HepG2 (cell line): ENCODE results near the gene ITCH.

Source experiments
- CHD2 ChIP-seq: IDR thresholded peaks from 2 replicates; pipeline ENCODE4 v1.6.1; 2011; ENCODE audit warnings: low read depth, low read length, improper control_type of control experiment
- GABPA ChIP-seq, 2 experiments: IDR thresholded peaks; 2 replicates each; pipeline ENCODE4 v1.6.1; 2011 to 2016; ENCODE audit warnings: low read depth in 2 of 2, low read length in 1 of 2, missing biosample characterization in 1 of 2, missing genetic modification characterization in 1 of 2
- HCFC1 ChIP-seq: fragments of 150-350 bp; IDR thresholded peaks from 2 replicates; pipeline ENCODE4 v1.6.1; 2014; ENCODE audit warnings: low read depth, low read length
- POLR2A ChIP-seq, 2 experiments: IDR thresholded peaks; 2 replicates each; pipeline ENCODE4 v1.6.1; 2011; ENCODE audit warnings: low read depth in 2 of 2, low read length in 2 of 2, mild to moderate bottlenecking in 1 of 2, moderate library complexity in 1 of 2; ENCODE audit not compliant: insufficient read depth in 1 of 2
- RNF2 ChIP-seq: fragments of 450-650 bp; conservative IDR thresholded peaks from 2 replicates; pipeline ENCODE4 v1.6.1; 2016; ENCODE audit warnings: low read depth
- TCF7L2 ChIP-seq: IDR thresholded peaks from 2 replicates; pipeline ENCODE4 v1.6.1; 2011; ENCODE audit warnings: mild to moderate bottlenecking, low read depth, low read length, moderate library complexity
- ZFP91 ChIP-seq: sonication (generic); formaldehyde crosslinking; IDR thresholded peaks from 2 replicates; pipeline ENCODE4 v1.9.0; 2022; ENCODE audit warnings: missing genetic modification reagents, mild to moderate bottlenecking, borderline replicate concordance
- ZNF549 ChIP-seq: sonication (generic); formaldehyde crosslinking; IDR thresholded peaks from 2 replicates; pipeline ENCODE4 v1.5.0; 2020; ENCODE audit warnings: missing genetic modification reagents
- ZNF580 ChIP-seq: IDR thresholded peaks from 2 replicates; pipeline ENCODE4 v1.6.1; 2016; ENCODE audit warnings: low read depth, borderline replicate concordance
- ZNF737 ChIP-seq: sonication (generic); formaldehyde crosslinking; IDR thresholded peaks from 2 replicates; pipeline ENCODE4 v1.5.0; 2020; ENCODE audit warnings: missing genetic modification reagents, mild to moderate bottlenecking, borderline replicate concordance
- ZNF879 ChIP-seq: sonication (generic); formaldehyde crosslinking; IDR thresholded peaks from 2 replicates; pipeline ENCODE4 v1.8.1; 2023; ENCODE audit warnings: missing genetic modification reagents
- TF ChIP-seq, protein P1 (sequence below), 2 experiments: IDR thresholded peaks; 2 replicates each; pipeline ENCODE4 v1.6.1; 2011 to 2012; ENCODE audit warnings: low read length in 2 of 2, borderline replicate concordance in 1 of 2, low read depth in 1 of 2, mild to moderate bottlenecking in 1 of 2, moderate library complexity in 1 of 2
- TF ChIP-seq, protein P2 (sequence below): IDR thresholded peaks from 2 replicates; pipeline ENCODE4 v1.6.1; 2018; ENCODE audit warnings: missing genetic modification reagents
- TF ChIP-seq, protein P3 (sequence below): sonication (generic); formaldehyde crosslinking; IDR thresholded peaks from 2 replicates; pipeline ENCODE4 v1.4.0; 2020; ENCODE audit warnings: missing genetic modification reagents

- TF ChIP-seq ZNF549 (CRISPR knock-in tag) (no peak), POLR2A (IDR thresholded peaks at IDR 0.05; ENCODE audit: insufficient read depth in 1 of 2, low read depth in 2 of 2, low read length in 2 of 2) (no peak), ZNF737 (CRISPR knock-in tag) (no peak), ZNF580 (CRISPR knock-in tag) (no peak), ZFP91 (no peak), HCFC1 (no peak), GABPA (IDR thresholded peaks at IDR 0.05; ENCODE audit: low read depth, low read length) (no peak), GABPA (CRISPR knock-in tag; IDR thresholded peaks at IDR 0.05; ENCODE audit: low read depth) (no peak), CHD2 (no peak), ZNF879 (no peak), TCF7L2 (no peak), RNF2 (no peak)
- TF ChIP-seq, protein P1, sequence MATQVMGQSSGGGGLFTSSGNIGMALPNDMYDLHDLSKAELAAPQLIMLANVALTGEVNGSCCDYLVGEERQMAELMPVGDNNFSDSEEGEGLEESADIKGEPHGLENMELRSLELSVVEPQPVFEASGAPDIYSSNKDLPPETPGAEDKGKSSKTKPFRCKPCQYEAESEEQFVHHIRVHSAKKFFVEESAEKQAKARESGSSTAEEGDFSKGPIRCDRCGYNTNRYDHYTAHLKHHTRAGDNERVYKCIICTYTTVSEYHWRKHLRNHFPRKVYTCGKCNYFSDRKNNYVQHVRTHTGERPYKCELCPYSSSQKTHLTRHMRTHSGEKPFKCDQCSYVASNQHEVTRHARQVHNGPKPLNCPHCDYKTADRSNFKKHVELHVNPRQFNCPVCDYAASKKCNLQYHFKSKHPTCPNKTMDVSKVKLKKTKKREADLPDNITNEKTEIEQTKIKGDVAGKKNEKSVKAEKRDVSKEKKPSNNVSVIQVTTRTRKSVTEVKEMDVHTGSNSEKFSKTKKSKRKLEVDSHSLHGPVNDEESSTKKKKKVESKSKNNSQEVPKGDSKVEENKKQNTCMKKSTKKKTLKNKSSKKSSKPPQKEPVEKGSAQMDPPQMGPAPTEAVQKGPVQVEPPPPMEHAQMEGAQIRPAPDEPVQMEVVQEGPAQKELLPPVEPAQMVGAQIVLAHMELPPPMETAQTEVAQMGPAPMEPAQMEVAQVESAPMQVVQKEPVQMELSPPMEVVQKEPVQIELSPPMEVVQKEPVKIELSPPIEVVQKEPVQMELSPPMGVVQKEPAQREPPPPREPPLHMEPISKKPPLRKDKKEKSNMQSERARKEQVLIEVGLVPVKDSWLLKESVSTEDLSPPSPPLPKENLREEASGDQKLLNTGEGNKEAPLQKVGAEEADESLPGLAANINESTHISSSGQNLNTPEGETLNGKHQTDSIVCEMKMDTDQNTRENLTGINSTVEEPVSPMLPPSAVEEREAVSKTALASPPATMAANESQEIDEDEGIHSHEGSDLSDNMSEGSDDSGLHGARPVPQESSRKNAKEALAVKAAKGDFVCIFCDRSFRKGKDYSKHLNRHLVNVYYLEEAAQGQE (IDR thresholded peaks at IDR 0.05; ENCODE audit: borderline replicate concordance in 1 of 2, low read depth in 1 of 2, low read length in 2 of 2) = no peak
- TF ChIP-seq, protein P2, sequence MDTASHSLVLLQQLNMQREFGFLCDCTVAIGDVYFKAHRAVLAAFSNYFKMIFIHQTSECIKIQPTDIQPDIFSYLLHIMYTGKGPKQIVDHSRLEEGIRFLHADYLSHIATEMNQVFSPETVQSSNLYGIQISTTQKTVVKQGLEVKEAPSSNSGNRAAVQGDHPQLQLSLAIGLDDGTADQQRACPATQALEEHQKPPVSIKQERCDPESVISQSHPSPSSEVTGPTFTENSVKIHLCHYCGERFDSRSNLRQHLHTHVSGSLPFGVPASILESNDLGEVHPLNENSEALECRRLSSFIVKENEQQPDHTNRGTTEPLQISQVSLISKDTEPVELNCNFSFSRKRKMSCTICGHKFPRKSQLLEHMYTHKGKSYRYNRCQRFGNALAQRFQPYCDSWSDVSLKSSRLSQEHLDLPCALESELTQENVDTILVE (CRISPR knock-in tag) = no peak
- TF ChIP-seq, protein P3, sequence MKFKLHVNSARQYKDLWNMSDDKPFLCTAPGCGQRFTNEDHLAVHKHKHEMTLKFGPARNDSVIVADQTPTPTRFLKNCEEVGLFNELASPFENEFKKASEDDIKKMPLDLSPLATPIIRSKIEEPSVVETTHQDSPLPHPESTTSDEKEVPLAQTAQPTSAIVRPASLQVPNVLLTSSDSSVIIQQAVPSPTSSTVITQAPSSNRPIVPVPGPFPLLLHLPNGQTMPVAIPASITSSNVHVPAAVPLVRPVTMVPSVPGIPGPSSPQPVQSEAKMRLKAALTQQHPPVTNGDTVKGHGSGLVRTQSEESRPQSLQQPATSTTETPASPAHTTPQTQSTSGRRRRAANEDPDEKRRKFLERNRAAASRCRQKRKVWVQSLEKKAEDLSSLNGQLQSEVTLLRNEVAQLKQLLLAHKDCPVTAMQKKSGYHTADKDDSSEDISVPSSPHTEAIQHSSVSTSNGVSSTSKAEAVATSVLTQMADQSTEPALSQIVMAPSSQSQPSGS (CRISPR knock-in tag) = no peak
Measured at GRCh38 chr20:34427784-34428183, 64.7 kb downstream of the ITCH start.
